COLO668 (cell line): Measurements from ENCODE around the gene PDPR.
"Not testable (repeated sequence)": the region's sequence is repeated elsewhere in the genome, so short reads cannot be mapped to it uniquely, and the experiment has no call there.

Experiments
- DNase-seq: peaks from one replicate; lab custom pipeline; 2025; ENCODE audit not compliant: unreplicated experiment; lab: John Stamatoyannopoulos, UW

Gene PDPR

DNA sequence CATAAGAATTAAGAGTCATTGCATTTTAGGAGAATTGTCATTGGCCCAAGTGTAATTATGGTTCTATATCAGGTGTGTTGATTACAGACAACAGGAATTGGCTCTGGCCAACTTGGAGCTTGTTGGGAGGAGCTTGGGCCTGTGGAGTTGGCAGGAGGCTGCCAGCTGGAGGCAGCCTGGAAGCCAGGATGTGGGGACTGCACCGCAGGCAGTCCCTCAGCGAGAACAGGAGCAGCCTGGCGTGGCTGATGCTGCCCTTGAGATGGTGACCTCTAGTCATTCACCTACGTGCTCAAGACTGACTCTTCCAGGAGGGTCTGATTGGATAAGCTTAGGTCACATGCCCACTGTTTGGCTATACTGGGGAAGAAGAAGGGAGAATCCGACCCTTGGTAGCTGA is 13.6 kb downstream of the PDPR start:
- DNase-seq: not testable (repeated sequence)

- not testable (repeated sequence) for DNase-seq
These were observed 14.7 kb downstream of the PDPR start for GRCh38 chr16:70128844-70129243.

DNA sequence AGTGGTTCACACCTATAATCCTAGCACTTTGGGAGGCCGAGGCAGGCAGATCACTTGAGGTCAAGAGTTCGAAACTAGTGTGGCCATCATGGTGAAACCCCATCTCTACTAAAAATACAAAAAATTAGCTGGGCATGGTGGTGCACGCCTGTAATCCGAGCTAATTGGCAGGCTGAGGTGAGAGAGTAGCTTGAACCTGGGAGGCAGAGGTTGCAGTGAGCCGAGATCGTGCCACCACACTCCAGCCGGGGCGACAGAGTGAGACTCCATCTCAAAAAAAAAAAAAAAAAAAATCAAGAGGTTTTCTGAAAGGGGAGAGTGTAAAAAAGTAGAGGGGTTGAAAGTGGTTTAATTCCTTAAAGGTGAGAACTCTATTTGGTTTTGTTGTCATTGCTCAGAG is 21.7 kb downstream of the PDPR start:
- not testable (repeated sequence) for DNase-seq

GRCh38 chr16:70136595-70136994 is 22.5 kb downstream of the PDPR start:
- DNase-seq: not testable (repeated sequence)

GRCh38 chr16:70142739-70143138 is 28.6 kb downstream of the PDPR start:
- not testable (repeated sequence) for DNase-seq

DNA sequence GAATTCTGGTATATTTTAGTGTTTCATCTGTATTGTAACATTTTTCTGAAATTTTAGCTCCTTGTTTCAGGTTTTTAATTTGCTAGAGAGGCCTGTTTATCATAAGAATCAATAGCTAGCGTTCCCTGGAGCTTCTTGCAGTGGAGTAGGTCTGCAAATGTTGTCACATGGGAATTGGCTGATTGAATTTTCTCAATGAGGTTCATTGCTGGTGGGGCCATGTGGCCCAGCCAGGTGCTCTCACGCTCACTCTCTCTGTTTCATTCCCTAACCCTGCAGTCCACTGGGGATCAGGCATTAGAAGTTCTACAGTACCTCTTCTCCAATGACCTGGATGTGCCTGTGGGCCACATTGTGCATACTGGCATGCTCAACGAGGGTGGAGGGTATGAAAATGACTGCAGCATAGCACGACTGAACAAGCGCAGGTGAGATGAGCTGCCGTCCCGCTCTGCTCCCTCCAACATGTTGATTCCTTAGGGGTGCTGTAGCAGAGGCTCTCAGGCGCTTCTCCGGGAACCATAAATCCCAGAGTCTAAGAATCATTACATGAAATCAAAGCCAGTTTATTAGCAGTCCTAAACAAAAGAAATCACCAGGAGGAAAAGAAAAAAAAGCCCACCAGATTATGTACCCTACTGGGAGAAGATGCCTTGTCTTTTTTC is 29.2 kb downstream of the PDPR start:
- not testable (repeated sequence) for DNase-seq

- DNase-seq: not testable (repeated sequence)
These were observed 33.7 kb downstream of the PDPR start for GRCh38 chr16:70147853-70148252.

- DNase-seq: not testable (repeated sequence)
These were observed 34.3 kb downstream of the PDPR start for GRCh38 chr16:70148453-70148852.

DNA sequence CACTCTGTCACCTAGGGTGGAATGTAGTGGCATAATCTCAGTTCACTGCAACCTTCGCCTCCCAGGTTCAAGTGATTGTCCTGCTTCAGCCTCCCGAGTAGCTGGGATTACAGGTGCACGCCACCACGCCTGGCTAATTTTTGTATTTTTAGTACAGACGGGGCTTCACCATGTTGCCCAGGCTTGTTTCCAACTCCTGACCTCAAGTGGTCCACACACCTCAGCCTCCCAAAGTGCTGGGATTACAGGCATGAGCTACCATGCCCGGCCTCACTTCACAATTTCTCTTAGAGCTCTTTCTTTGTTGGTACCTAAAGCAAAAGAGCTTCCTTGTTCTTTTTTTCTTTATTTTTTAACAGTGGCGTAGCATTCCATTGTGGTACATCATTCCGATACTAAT is 35.2 kb downstream of the PDPR start:
- DNase-seq: not testable (repeated sequence)

DNA sequence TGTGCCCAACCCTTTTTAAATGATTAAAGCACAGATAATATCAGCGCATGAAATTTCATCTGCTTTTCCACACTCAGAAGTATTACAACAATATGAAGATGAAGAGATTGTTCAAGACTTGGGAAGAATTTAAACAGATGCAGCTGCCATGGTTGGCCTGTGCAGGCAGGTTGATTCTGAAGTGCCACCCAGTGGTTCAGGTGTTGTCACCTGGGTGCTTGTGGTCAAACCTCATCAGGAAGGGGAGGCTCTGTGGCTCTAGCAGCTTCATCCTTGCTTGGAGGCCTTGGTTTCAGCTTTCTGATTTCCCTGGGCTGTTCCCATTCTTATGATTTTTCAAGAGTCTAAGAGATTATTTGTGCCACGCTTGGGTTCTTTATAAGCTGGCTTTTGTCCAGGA is 37.3 kb downstream of the PDPR start:
- DNase-seq: no peak

DNA sequence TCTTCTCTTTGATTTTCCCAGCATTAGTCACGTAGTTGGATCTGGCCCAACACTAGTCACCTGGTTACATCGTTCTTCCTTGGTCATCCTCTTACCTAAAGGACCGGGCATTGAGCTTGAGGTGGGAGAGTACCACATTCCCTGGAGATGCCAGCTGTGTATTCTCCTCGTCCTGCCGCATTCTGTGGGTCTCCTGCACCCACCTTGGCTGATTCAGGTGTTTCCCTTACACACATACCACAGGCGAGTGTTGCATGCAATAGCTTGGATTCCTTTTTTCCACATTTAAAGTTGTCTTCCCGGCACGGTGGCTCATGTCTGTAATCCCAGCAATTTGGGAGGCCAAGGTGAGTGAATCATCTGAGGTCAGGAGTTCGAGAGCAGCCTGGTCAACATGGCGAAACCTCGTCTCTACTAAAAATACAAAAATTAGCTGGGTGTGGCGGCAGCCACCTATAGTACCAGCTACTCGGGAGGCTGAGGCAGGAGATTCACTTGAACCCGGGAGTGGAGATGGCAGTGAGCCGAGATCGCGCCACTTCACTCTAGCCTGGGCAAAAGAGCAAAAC is 37.9 kb downstream of the PDPR start:
- no peak for DNase-seq

- no peak for DNase-seq
These were observed 38.6 kb downstream of the PDPR start for GRCh38 chr16:70152578-70153302.

- DNase-seq: not testable (repeated sequence)
These were observed 40.6 kb downstream of the PDPR start for GRCh38 chr16:70154736-70155135.

GRCh38 chr16:70156207-70156978 is 42.3 kb downstream of the PDPR start:
- no peak for DNase-seq

GRCh38 chr16:70157105-70157476 is 43.0 kb downstream of the PDPR start:
- DNase-seq: no peak

DNA sequence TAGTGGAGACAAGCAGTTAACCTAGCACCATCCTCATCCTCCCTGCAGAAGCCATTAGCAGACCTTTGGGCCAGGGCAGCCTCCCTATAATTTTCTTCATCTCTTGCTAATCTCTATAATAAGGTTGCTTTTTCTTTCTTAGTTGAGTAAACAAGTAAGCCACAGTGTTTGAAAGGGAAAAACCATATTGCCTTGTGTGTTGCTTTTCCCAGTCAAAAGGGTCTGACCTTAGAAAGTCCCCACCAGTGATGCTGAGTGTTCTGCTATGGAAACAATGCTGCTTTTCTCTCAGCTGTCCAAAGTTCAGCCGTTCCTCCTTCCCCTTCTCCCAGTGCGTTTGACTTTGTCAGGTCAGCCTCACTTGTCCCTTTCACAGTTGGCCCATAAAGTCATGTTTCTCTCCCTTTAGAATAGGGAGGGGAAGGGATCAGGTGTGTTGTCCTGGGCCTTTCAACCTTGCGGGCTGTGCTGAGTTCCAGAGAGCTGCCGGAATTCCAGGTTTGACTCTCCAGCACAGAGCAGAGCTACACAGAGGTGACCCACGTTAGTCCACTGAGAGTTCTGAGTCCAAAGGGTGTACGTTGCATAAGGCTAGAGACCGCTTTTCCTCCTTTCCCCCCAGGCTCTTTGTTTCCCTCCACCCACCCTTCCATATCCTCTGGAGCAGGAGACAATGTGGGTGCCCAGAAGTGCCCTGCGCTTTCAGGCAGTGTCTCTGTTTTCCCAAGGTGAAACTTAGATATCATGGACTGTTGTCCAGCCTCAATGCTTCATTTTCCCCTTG is 43.5 kb downstream of the PDPR start:
- DNase-seq: no peak

DNA sequence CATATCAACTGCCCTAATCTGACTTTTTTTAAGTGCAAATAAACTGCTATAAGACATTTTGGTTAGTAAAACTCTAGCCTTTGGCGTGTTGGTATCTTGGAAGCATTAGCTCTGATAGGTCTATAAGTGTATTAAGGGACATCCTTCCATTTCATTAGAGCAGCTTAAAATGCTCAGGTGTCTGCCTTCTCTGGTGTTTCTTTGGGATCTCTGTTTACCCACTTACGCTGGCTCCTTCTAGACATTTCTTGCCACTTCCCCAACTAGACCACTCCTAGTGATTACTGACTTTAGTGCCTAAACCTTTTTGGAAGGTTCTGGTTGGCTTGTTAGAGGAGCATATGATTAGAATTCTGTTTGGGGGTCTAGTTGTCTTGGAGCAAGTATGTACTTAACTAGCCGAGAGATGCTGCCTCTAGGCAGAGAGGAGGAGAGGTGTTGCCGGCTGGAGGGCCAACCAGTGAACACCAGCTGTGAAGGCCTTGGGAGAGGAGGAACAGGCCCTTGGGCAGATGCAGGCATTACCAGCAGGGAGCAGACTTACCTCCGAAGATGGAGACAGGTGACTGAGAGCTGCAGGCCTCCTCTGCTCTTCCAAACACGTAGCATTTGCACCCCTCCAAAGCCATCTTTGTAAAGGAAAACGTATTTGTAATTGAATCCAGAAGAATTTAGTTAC is 44.3 kb downstream of the PDPR start:
- no peak for DNase-seq

DNA sequence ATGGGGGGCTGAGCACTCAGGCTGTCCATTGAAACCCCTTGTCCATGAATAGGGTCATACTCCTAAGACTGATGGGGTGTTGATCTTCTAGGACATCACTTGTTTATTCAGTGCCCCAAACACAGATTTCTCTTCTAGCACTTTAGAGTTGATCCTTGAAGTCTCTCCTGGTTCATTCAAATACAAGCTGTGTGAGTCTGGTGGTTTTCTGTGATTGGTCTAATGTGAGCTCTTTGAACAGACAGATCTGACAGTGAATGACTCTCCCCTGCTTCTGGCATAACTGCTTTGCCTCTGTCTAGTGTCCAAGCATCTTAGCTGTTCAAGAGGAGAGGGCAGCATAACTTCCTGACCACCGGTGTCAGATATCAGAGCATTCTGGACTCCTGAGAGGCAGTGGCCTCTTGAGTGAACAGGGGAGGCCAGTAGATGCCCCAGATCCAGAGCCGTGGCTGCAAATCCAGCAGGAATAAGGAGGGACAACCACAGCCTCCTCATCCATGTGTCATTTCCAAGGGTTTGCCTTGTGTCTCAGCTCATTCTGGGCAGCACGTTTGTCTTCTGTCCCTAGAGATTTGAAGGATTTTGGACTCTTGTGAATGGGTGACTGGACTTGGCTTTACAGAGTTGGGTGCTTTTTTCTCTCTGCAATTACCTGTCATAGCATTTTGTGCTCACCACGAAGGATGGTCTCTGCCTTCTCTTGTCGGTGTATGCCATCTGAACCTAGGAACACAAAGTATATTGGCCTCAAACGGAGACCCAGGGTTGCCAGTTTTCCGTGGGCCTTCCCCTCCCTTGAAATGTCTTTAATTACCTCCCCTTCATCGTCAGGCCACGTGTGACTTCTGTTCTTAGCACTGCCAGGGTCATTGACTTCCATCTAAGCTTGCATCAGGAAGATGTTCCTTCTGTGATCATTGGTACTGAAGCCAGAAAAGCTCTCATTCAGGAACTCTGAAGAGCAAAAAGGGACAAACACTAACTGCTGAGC is 45.5 kb downstream of the PDPR start:
- no peak for DNase-seq

DNA sequence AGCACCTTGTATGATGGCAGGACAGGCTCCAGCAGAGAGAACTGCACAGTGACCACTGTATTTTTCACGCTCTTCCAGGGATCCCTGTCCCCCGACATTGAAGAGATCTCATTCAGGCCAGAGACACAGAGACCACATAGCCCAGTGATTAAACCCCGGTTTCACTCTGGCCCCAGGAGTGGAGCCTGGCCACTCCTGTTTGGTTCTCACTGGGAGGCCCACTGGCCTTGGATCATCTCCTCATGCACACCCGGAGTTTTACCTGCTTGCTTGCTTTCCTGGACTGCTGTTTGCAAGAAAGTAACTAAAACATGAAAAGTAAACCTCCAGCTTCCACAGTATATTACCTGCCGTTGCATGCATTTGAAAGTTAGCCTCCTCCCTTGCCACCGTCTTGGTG is 46.3 kb downstream of the PDPR start:
- DNase-seq: no peak
